ENCODE measurements around the gene AJUBA.
A peak's percentile ranks its signal among the peaks of the same experiment; 100 is the strongest.
"Not testable (repeated sequence)": the region's sequence is repeated elsewhere in the genome, so short reads cannot be mapped to it uniquely, and the experiment has no call there.

Gene AJUBA

GRCh38 chr14:23005451-23006187 is 23.3 kb upstream of the AJUBA start:
- DNase-seq = no peak

DNA sequence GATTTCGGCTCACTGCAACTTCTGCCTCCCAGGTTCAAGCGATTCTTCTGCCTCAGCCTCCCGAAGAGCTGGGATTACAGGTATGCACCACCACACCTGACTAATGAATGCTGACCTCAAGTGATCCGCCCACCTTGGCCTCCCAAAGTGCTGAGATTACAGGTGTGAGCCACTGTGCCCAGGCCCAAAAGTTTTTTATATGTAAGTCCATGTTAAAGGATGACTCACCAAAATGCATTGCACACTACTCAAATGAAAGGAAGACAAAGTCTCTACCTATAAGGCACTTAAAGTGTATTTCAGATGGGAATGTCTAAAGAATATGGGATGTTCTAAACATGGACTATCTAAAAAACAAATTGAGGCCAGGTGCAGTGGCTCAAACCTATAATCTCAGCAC is 21.9 kb upstream of the AJUBA start:
- DNase-seq = not testable (repeated sequence)

- no peak for DNase-seq
These were observed 20.2 kb upstream of the AJUBA start for GRCh38 chr14:23002592-23002991.

DNA sequence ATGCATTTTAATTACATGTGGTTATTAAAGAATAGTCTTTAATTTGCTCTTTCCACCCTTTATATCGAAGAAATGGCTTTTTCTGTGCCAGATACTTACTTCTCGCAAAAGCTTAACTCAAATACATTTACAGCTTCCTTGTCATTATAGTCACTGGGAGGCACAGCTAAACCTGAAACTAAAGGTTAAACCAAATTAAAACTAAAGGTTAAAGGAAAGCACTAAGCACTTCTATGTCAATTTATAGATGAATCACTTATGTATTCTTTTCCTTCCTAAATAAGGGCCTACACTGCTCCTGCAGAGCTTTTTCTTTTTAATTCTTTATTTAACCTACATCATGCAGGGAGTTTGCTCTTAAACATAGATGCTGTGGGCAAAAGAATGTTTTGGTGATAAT is 18.5 kb upstream of the AJUBA start:
- DNase-seq = no peak

- DNase-seq = no peak
These were observed 16.1 kb upstream of the AJUBA start for GRCh38 chr14:22998329-22999012.

GRCh38 chr14:22997676-22998323 is 15.4 kb upstream of the AJUBA start:
- no peak for DNase-seq

DNA sequence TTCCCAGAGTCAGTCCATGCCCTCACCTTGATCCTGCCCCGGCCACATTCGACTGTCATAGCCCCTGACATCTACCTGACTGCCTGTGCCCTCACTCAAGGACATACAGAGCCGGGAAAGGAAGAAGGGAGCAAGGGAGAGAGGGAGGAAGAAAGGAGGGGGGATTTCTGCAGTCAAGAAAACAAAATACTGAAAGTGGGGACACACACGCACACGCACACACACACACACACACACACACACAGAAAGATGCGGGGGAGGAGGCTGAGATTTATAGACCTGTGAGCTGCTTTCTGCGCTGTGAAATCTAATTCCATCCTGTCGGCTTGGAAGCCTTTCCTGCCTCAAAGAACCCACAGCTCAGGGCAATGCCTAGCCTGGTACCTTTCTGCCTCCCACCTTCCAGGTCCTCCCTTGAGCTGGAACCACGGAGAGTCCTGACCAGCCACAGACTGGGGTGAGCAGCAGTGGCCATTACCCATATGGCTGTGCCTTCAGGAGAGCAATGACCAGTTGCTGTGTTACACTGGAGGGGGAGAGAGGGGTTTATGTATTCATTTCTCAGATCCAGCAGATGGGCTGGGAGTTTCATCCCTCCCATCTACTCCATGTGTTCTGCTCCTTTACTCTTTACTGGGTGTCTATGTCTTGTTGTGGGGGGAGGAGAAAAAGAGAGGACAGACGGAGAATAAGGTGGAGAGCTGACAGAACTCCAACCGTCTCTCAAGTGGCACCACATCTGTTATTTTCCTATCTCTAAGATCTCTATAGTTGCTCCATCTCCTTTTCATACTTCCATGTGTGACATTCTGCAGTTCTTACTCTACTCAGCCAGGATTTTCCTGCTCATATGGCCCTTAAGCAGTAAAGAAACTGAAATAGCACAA is 14.7 kb upstream of the AJUBA start:
- no peak for DNase-seq

GRCh38 chr14:22995889-22996625 is 13.7 kb upstream of the AJUBA start:
- DNase-seq = no peak

DNA sequence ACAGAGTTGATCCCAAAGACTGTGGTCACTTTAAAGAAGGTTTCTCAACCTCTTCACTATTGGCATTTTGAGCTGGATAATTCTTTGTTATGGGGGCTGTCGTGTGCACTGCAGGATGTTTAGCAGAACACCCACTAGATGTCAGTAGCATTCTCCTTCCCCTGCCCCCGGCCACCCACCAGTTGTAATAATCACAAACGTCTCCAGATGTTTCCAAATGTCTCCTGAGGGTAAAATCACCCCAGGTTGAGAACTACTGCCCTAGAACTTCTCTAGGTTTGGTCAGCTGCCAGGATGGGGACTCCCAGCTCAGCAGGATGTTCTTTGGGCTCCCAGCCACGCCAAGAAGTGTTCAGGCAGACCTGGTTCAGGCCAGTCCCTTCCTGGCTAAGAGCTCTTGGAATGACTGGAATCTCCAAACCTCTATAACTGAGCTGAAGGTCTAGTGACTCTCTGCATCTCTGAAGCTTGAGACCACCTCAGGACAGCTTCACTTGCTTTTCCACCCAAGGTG is 12.5 kb upstream of the AJUBA start:
- peak in 1 of 2 experiments; percentile 62 for DNase-seq

GRCh38 chr14:22993517-22993916 is 11.2 kb upstream of the AJUBA start:
- DNase-seq = no peak

DNA sequence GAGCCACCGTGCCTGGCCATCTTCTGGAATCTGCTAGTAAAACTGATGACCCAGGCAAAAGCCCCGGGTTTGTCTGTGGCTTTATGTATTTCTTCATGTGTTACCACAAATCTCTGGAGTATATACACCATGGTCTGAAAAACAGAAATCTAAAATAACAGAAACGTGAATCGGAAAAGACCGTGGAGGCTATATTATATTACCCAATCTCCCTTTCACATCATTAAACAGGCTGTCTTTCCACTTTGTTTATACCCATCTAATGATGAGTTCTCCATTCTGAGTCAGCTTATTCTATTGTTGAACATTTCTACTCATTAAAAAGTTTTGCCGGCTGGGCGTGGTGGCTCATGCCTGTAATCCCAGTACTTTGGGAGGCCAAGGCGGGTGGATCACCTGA is 9.5 kb upstream of the AJUBA start:
- DNase-seq = no peak

- no peak for DNase-seq
These were observed 4.9 kb upstream of the AJUBA start for GRCh38 chr14:22987291-22987690.

GRCh38 chr14:22986508-22987054 is 4.2 kb upstream of the AJUBA start:
- DNase-seq = peak; percentile 46 to 77

DNA sequence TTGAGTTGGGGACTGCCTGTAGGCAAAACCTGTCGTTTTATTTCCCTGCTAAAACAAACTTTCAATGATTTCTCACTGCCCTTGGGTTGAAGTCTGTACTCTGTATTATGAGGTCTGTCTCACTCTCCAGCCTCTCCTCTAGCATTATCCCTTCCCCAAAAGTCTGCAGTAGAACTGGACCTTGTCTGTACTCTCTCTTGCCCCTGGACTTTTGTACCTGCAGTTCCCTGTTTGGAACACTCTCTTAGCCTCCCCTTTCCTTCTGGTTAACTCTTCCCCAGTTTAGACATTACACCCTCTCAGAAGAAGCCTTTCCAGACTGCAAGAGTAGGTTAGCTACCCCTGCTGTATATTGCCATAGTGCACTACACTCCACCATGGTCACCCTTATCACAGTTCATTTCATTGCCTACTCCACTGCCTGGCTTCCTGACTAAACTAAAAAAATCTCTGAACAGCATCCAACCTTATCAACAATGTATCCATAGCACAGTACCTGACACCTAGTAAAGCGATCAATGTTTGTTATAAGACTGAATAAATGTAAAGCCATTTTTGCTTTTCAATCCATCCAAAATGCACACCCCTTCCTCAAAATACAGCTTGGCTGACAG is 3.6 kb upstream of the AJUBA start:
- DNase-seq = no peak

- no peak for DNase-seq
These were observed 2.8 kb upstream of the AJUBA start for GRCh38 chr14:22984959-22985658.

DNA sequence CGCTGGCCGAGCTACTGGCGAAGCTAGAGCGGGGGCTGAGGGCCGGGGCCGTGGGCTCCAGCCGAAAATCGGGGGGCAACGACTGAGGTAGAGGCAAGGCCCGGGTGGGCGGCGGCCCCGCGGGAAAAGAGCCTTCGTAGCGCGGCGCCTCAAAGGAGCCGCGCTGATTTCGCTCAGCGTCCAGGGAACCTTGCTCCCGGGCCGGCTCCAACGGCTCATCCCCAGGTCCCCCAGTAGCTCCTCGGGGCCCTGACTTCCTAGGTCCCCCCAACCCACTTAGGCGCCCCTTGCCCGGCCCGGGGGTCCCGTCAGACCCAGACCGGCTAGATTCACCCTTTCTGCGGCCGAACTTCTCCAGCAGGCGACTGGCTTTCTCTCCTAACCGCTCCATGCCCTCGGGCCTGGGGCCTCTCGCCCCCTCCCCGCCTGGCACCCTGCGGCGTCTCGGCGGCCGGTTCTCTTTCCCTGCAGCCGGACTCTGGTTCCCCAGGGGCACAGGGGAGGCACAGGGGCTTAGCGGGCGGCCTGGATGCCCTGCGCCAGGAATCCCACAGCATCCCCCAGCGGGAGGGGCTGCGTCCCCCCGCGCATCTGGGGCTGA is 375 bp downstream of the AJUBA start:
- DNase-seq = no peak

GRCh38 chr14:22981090-22981875 is 1.1 kb downstream of the AJUBA start:
- no peak for DNase-seq

- DNase-seq = peak; percentile 39 to 53
These were observed 1.7 kb downstream of the AJUBA start for GRCh38 chr14:22980672-22981089.

- DNase-seq = no peak
These were observed 2.5 kb downstream of the AJUBA start for GRCh38 chr14:22979748-22980392.
